Measurements from ENCODE around the gene THOP1.

Gene THOP1

GRCh38 chr19:2863816-2864215, 78.5 kb downstream of the THOP1 start:
- no peak for DNase-seq
